T-cell (primary cell): ENCODE measurements around the gene GDAP1L1. TPM values are rescaled to one million over a fixed set of nuclear protein-coding genes. Genes with fewer than 3 reads are reported as not detected.

Experiments
- ATAC-seq, 4 experiments: fragments of 200-7000 bp in 3 of 4; fragments of 150-1000 bp in 1 of 4; cut with Tn5 transposase; replicated peaks in 1 of 4; 1 replicate in 3 of 4; 2 replicates in 1 of 4; pipeline ENCODE4 v1.10.0; 2021; ENCODE audit warnings: moderate library complexity in 3 of 4, mild to moderate bottlenecking in 2 of 4, moderate number of reproducible peaks in 1 of 4
- CTCF ChIA-PET, 2 donors: fragments of 300-600 bp; sonication (Branson Sonifier 250); formaldehyde crosslinking; loops; one replicate each; lab custom pipeline; 2022; ENCODE audit warnings: antibody characterized with exemption in 2 of 2; lab: Charles Lee
- POLR2A ChIA-PET, 2 donors: fragments of 300-600 bp; sonication (Branson Sonifier 250); formaldehyde crosslinking; loops; one replicate each; lab custom pipeline; 2022; ENCODE audit warnings: antibody characterized with exemption in 2 of 2; lab: Charles Lee
- DNase-seq, 35 experiments: peaks; one replicate each; pipeline versions ENCODE4 v3.0.0 to v3.0.0-alpha.2; 2013 to 2023
- H3K27ac ChIP-seq: one replicate; pipeline ENCODE4 v1.5.1; 2013; ENCODE audit warnings: low read length
- H3K27me3 ChIP-seq, 2 experiments: replicated peaks in 1 of 2; 1 replicate in 1 of 2; 2 replicates in 1 of 2; pipeline versions ENCODE4 v1.6.1 to v1.7.0; 2013; ENCODE audit warnings: low read length in 1 of 2, mixed read lengths in 1 of 2; ENCODE audit not compliant: control insufficient read depth in 2 of 2, insufficient read depth in 2 of 2; ENCODE audit errors: extremely low read depth in 1 of 2
- H3K36me3 ChIP-seq, 2 donors: 1 replicate in 1 of 2; 2 replicates in 1 of 2; pipeline versions ENCODE4 v1.6.1 to v1.7.0; 2013; ENCODE audit warnings: low read length in 1 of 2; ENCODE audit not compliant: control insufficient read depth in 2 of 2, insufficient read depth in 1 of 2; ENCODE audit errors: extremely low read depth in 1 of 2
- H3K4me1 ChIP-seq, 2 experiments: 1 replicate in 1 of 2; 2 replicates in 1 of 2; pipeline versions ENCODE4 v1.6.1 to v1.7.0; 2013; ENCODE audit warnings: low read length in 2 of 2, mixed read lengths in 1 of 2; ENCODE audit not compliant: insufficient read depth in 2 of 2, control insufficient read depth in 1 of 2; ENCODE audit errors: extremely low read depth in 1 of 2
- H3K4me3 ChIP-seq, 2 donors: 1 replicate in 1 of 2; 2 replicates in 1 of 2; pipeline versions ENCODE4 v1.5.1 to v1.7.0; 2013; ENCODE audit warnings: mild to moderate bottlenecking in 2 of 2, low read length in 1 of 2, moderate library complexity in 1 of 2; ENCODE audit not compliant: control insufficient read depth in 1 of 2; ENCODE audit errors: extremely low read depth in 1 of 2
- H3K9me3 ChIP-seq: 2 replicates; pipeline ENCODE4 v1.7.0; 2013
- H3K27ac Mint-ChIP-seq, 2 donors: one replicate each; pipeline ENCODE4 v1.8.0; 2020 to 2021; ENCODE audit warnings: mild to moderate bottlenecking in 2 of 2, mixed read lengths in 2 of 2
- H3K27me3 Mint-ChIP-seq, 2 donors: one replicate each; pipeline ENCODE4 v1.8.0; 2021 to 2022; ENCODE audit warnings: mixed read lengths in 2 of 2
- H3K36me3 Mint-ChIP-seq: one replicate; pipeline ENCODE4 v1.8.0; 2021; ENCODE audit warnings: mixed read lengths
- H3K4me1 Mint-ChIP-seq, 3 donors: one replicate each; pipeline ENCODE4 v1.8.0; 2020 to 2022; ENCODE audit warnings: mixed read lengths in 3 of 3, mild to moderate bottlenecking in 1 of 3
- H3K4me3 Mint-ChIP-seq, 3 donors: one replicate each; pipeline ENCODE4 v1.8.0; 2020 to 2022; ENCODE audit warnings: mild to moderate bottlenecking in 3 of 3, mixed read lengths in 3 of 3, moderate library complexity in 3 of 3
- H3K9me3 Mint-ChIP-seq, 3 donors: one replicate each; pipeline ENCODE4 v1.8.0; 2020 to 2022; ENCODE audit warnings: mixed read lengths in 3 of 3
- WGBS: methylation state at CpG from one replicate; pipeline ENCODE4 v1.1.5; 2013; ENCODE audit warnings: missing lambda C conversion rate; ENCODE audit not compliant: insufficient coverage; 5-methylcytosine and 5-hydroxymethylcytosine counted together
- total RNA-seq, 35 experiments: library from RNA in 6 of 35; stranded (reverse) in 6 of 35; fragments of 120-200 nt in 1 of 35; gene quantifications; one replicate each; pipeline versions ENCODE4 v1.2.1 to v1.2.4 and lab custom pipeline; 2013 to 2026

Gene GDAP1L1
- total RNA-seq, 5 donors from 2014 or later (not counting 1 experiment from before 2014, with no cell fraction given), result not detected

DNA sequence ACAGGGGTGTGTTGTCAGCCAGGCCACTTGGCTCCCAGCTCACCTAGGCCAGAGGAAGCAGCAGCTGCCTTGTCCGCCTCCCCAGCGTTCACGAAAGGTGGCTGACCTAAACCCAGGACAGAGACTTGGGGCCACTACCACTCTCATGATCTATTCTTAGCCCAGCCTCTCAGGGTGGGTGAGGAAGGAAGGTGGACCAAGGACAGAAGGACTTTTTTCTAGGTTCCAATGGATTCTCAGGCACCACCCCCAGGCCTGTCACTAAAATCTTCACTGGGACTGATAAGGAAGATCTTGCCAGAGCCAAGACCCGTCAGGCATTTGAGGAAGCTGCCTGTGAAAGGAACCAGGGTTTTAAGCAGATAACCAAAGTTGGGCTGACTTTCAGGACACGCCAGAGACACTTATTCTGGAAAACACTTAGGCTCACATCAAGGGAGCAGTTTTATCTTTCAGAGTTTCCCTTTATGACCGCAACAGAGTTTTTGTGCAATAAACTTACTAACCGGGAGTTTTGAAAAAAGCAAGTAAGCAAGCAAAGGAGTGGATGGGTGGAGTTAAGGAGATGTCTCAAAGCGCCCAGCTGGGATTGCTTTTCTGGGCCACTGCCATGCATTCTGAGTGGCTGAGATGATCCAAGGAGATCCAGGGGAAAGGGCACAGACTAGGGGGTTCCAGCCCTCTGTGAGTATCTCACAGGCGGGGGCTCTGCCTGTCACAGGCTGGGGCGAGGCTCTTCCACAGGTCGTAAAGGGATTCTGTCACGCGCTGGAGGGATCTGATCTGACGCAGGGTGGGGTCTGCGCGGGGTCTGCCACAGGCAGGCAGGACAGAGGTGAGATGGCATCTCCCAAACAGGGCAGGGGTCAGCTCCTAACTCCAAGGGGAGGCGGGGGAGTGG lies 62.9 kb downstream of the GDAP1L1 start:
- WGBS, result 18% methylated on average over 9 of the region's 17 CpGs
- Histone ChIP-seq H3K27me3 (peaks cover 0 to 3% of the 10 kb centered on the region in 2 experiments), H3K27ac (no peak overlapping the region), H3K4me3 (peak overlapping the region; percentile 68 to 95), H3K9me3 (no peaks in the 10 kb centered on the region), H3K4me1 (peaks cover 7 to 23% of the 10 kb centered on the region in 2 experiments), H3K36me3 (peaks cover 7% of the 10 kb centered on the region in 2 donors)
- Mint-ChIP-seq H3K36me3 (peaks cover 7% of the 10 kb centered on the region), H3K4me1 (peaks cover 20 to 30% (median 24%) of the 10 kb centered on the region in 3 donors), H3K9me3 (no peaks in the 10 kb centered on the region), H3K27me3 (no peaks in the 10 kb centered on the region), H3K27ac (peak overlapping the region; percentile 4 to 66), H3K4me3 (peak overlapping the region; percentile 86 to 92 (median 91))
- DNase-seq (peak in 2 of 35 experiments; percentile 5 to 16), ATAC-seq (no peak)
- POLR2A ChIA-PET, result interaction anchor here (0.5 to 1.2 kb wide), 4 partner anchors 80 to 98 kb away, joined by 3 to 5 read pairs (median 4); no protein-coding TSS in a partner anchor
- CTCF ChIA-PET, result interaction anchor here (1.0 to 9.4 kb wide), 5 partner anchors 93 to 120 kb away, joined by 3 to 246 read pairs (median 13); no protein-coding TSS in a partner anchor

DNA sequence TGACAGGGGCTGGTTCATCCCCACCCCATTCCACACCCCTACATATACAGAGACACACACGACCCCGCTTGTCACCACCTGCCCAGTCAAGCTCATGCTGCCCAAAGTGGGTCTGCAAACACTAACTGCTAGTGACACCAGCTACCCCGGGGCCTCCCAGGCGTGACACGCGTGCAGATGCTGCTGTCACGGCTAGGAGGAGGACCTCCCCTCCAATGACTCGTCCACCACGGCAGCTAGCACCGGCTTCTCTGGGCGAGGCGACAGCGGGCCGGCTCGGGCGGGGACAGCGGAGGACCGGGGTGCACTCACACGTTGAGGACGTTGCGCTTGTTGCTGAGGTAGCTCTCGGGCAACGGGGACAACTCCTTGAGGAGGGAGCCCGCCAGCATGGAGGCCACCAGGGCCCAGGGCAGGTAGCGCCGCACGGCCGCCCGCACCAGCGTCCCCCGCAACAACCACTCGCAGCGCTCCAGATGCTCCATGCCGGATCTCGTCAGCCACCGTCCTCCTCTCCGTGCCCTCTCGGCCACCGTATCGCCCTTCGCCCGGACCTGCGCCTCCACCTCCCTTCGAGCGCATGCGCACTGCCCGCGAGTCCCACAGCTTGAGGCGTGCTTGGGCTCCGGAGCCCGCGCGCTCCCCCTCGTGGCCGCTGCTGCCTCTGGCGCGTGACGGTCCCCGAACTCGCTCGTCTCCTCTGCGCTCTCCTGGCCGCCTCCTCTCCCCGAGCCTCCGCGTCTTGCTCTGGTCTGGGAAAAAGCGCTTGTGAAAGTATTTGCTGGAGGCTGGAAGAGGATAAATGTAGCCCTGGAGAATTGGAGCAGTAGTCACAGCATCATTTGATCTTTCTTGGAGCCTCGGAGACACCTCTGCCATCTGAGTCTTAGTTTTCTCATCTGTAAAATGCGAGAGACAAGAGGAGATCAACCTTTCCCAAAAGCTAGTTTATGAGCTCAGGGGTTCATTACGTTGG lies 63.8 kb downstream of the GDAP1L1 start, which contains the start of gene FITM2:
Gene FITM2, minus strand, starts transcription at position 539 of the 976 bp plus-strand sequence. Its CDS starts 54 bp downstream, at position 485.
- Histone ChIP-seq H3K9me3 (no peaks in the 10 kb centered on the region), H3K4me1 (peaks cover 7 to 23% of the 10 kb centered on the region in 2 experiments), H3K27ac (peak within 1 kb of the TSS; percentile 5), H3K4me3 (peak within 1 kb of the TSS; percentile 68 to 95), H3K36me3 (peaks cover 6 to 7% of the 10 kb centered on the region in 2 donors), H3K27me3 (peaks cover 0 to 3% of the 10 kb centered on the region in 2 experiments)
- DNase-seq (peak; percentile 93 to 99 (median 96)), ATAC-seq (peak; percentile 92 to 98 (median 95))
- Mint-ChIP-seq H3K9me3 (no peaks in the 10 kb centered on the region), H3K36me3 (peaks cover 7% of the 10 kb centered on the region), H3K27ac (peak within 1 kb of the TSS; percentile 83 to 87), H3K4me1 (peaks cover 20 to 29% (median 24%) of the 10 kb centered on the region in 3 donors), H3K4me3 (peak within 1 kb of the TSS; percentile 86 to 92 (median 91)), H3K27me3 (no peaks in the 10 kb centered on the region)
- ChIA-PET CTCF (interaction anchor here (0.6 to 9.4 kb wide), 14 partner anchors 9 to 730 kb away, joined by 3 to 246 read pairs (median 4); no protein-coding TSS in a partner anchor), POLR2A (interaction anchor here (0.6 to 1.3 kb wide), 8 partner anchors 9 to 854 kb away, joined by 3 to 7 read pairs (median 4); partner anchors contain the start of gene SRSF6 (in 1 of the 2))
- under 1% methylated on average over 56 of the region's 70 CpGs for WGBS

DNA sequence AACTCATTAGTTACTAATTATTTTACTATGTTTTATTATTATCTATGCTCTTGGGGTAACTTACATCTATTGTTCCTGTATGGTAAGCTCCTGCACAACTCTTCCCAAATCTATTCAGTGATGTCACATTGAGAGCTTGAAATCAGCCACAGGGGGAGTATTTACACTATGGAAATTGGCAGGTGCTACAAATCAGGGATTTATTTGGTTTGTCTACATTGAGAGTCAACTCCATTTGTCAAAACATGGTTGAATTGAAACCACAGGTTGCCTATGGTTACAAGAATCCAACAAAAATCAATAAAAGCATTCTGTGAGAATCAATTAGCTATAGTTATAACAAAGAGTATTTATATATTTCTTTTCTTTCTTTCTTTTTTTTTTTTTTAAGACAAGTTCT lies 67.8 kb downstream of the GDAP1L1 start:
- POLR2A ChIA-PET, result interaction anchor here in 1 of 2 donors (0.6 to 0.7 kb wide), 2 partner anchors 99 to 582 kb away, joined by 3 read pairs; no protein-coding TSS in a partner anchor
- Histone ChIP-seq H3K27me3 (peaks cover 0 to 11% of the 10 kb centered on the region in 2 experiments), H3K9me3 (no peaks in the 10 kb centered on the region), H3K27ac (no peak overlapping the region), H3K4me3 (no peak overlapping the region), H3K4me1 (peaks cover 4 to 15% of the 10 kb centered on the region in 2 experiments), H3K36me3 (no peaks in the 10 kb centered on the region)
- ATAC-seq, result no peak
- Mint-ChIP-seq H3K27ac (no peak overlapping the region), H3K9me3 (no peaks in the 10 kb centered on the region), H3K4me3 (no peak overlapping the region), H3K4me1 (peaks cover 11 to 15% (median 13%) of the 10 kb centered on the region in 3 donors), H3K27me3 (peaks cover 0 to 4% of the 10 kb centered on the region in 2 donors), H3K36me3 (no peaks in the 10 kb centered on the region)
- no peak for DNase-seq
- CTCF ChIA-PET, result interaction anchor here (0.5 to 9.4 kb wide), 6 partner anchors 13 to 265 kb away, joined by 3 to 246 read pairs (median 4); no protein-coding TSS in a partner anchor

DNA sequence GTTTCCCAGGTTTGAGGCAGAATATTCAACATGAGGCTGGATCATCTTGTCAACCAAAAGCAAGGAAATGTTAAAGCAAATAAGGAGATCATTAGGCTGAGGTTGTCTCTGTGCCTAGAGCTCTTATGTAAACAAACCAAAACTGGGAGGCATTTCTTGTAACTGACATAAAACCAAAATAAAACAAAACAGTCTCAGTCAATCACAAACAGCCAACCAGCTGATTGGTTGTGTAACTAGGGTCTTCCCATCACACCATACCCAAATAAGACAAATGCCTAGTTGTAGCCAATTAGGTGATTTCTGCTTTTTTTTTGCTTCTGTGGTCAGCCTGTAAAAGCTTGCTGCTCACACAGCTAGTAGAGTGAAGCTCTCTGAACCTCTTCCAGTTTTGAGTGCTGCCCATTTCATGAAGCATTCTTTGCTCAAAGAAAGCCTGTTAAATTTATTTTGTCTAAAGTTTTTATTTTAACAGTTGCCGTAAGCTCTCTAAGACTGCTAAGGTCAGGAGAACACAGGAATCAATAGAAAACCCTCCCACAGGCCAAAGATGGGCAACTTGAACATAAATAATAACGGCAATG lies 72.8 kb downstream of the GDAP1L1 start:
- Histone ChIP-seq H3K9me3 (no peaks in the 10 kb centered on the region), H3K36me3 (no peaks in the 10 kb centered on the region), H3K27me3 (peaks cover 0 to 16% of the 10 kb centered on the region in 2 experiments), H3K27ac (no peak overlapping the region), H3K4me1 (no peaks in the 10 kb centered on the region), H3K4me3 (no peak overlapping the region)
- Mint-ChIP-seq H3K9me3 (no peaks in the 10 kb centered on the region), H3K27me3 (peaks cover 0 to 4% of the 10 kb centered on the region in 2 donors), H3K36me3 (no peaks in the 10 kb centered on the region), H3K4me1 (no peaks in the 10 kb centered on the region), H3K27ac (no peak overlapping the region), H3K4me3 (no peak overlapping the region)
- ChIA-PET POLR2A (interaction anchor here in 1 of 2 donors (0.6 to 0.7 kb wide), 2 partner anchors 9 to 566 kb away, joined by 3 read pairs; partner anchors contain the start of genes FITM2 and YWHAB), CTCF (interaction anchor here (0.6 to 4.4 kb wide), 5 partner anchors 8 to 131 kb away, joined by 3 to 30 read pairs (median 3); partner anchors contain the start of gene FITM2 (in 1 of the 2))
- no peak for ATAC-seq
- DNase-seq, result no peak
- no CpG with 5 or more reads among the region's 2 CpGs for WGBS

DNA sequence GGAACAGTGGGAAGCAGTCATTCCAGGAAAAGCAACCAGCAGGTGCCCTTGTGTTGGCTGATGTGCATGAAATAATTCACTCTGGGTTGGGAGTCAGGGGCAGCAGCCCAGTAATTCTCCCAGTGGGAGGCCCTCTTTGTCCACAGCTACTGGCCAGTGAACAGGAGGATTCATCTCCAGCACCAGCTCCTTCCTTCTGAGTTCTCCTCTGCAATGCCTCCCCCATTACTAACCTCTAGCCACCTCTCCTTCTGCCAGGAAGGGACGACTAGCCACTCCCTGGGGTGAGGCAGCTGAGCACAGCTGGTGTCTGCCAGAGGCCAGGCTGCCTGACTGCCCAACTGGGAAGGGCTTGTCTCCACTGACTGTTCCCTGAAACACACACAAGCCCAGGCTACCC lies 77.2 kb downstream of the GDAP1L1 start:
- Mint-ChIP-seq H3K4me3 (no peak overlapping the region), H3K27ac (no peak overlapping the region), H3K36me3 (no peaks in the 10 kb centered on the region), H3K27me3 (peaks cover 0 to 6% of the 10 kb centered on the region in 2 donors), H3K4me1 (peaks cover 0 to 2% (median 0%) of the 10 kb centered on the region in 3 donors), H3K9me3 (no peaks in the 10 kb centered on the region)
- ChIA-PET CTCF (interaction anchor here in 1 of 2 donors (0.5 kb wide), 1 partner anchor 10 kb away, joined by 12 read pairs; no protein-coding TSS in a partner anchor), POLR2A (no interaction called here)
- ATAC-seq, result no peak
- Histone ChIP-seq H3K4me1 (peaks cover 0 to 6% of the 10 kb centered on the region in 2 experiments), H3K27ac (no peak overlapping the region), H3K9me3 (no peaks in the 10 kb centered on the region), H3K36me3 (no peaks in the 10 kb centered on the region), H3K27me3 (peaks cover 0 to 23% of the 10 kb centered on the region in 2 experiments), H3K4me3 (no peak overlapping the region)
- DNase-seq, result no peak
- 40% methylated on average over 1 of the region's 1 CpG for WGBS
